Transverse colon (tissue), 4 donors: Measurements from ENCODE around the gene GBGT1.

Source experiments
- CTCF ChIP-seq, 5 experiments: fragments of 200-600 bp in 3 of 5; fragments of 450-650 bp in 2 of 5; sonication (generic) in 3 of 5; IDR thresholded peaks; 1 replicate in 2 of 5; 2 replicates in 3 of 5; pipeline ENCODE4 v1.5.1; 2016 to 2017; ENCODE audit warnings: antibody characterized with exemption in 5 of 5, inconsistent platforms in 3 of 5, mild to moderate bottlenecking in 2 of 5, moderate library complexity in 1 of 5
- POLR2AphosphoS5 ChIP-seq, 3 donors: sonication (generic); formaldehyde crosslinking; IDR thresholded peaks; one replicate each; pipeline ENCODE4 v1.6.1; 2016; ENCODE audit warnings: antibody characterized with exemption in 3 of 3

GRCh38 chr9:133129001-133129795 is 34.5 kb downstream of the GBGT1 start:
- TF ChIP-seq POLR2AphosphoS5 (IDR thresholded peaks at IDR 0.05) (no peak), CTCF (IDR thresholded peaks at IDR 0.05) (no peak)
